Endothelial cell of umbilical vein (primary cell): Measurements from ENCODE around the gene CELA2B. TPM values are rescaled to one million over a fixed set of nuclear protein-coding genes. Genes with fewer than 3 reads are reported as not detected.

Experiments
- BruUV-seq: library from RNA; stranded (reverse); fragments of 400-500 nt; replicated peaks from 2 replicates; lab custom pipeline; 2021; lab: Mats Ljungman, UMichigan
- CTCF ChIA-PET: fragments of 300-600, 350-600 bp; sonication (Branson Sonifier 250); formaldehyde crosslinking; loops from one replicate; lab custom pipeline; 2021; ENCODE audit warnings: antibody characterized with exemption, inconsistent platforms; lab: Charles Lee
- POLR2A ChIA-PET: fragments of 300-600, 350-600 bp; sonication (Branson Sonifier 250); formaldehyde crosslinking; loops from one replicate; lab custom pipeline; 2021; ENCODE audit warnings: antibody characterized with exemption, inconsistent platforms; lab: Charles Lee
- DNase-seq: peaks from one replicate; pipeline ENCODE4 v3.0.0-alpha.2; 2011; ENCODE audit warnings: low read depth, low spot score
- FAIRE-seq: peaks from 2 replicates; lab custom pipeline; 2011; peaks lifted over from hg19 to GRCh38; lab: Jason Lieb, UNC
- H2AFZ ChIP-seq: 2 replicates; pipeline ENCODE4 v1.6.0; 2012; ENCODE audit warnings: low read depth, low read length, control low read depth, inconsistent platforms
- H3K27ac ChIP-seq: 2 replicates; pipeline ENCODE4 v1.5.1; 2011; ENCODE audit warnings: low read depth, mild to moderate bottlenecking, control low read depth, low read length, moderate library complexity; ENCODE audit not compliant: insufficient read depth
- H3K27me3 ChIP-seq, 2 experiments: 2 replicates each; pipeline versions ENCODE4 v1.6.0 to v1.6.1; 2011; ENCODE audit warnings: low read length in 2 of 2, mixed read lengths in 1 of 2; ENCODE audit not compliant: control insufficient read depth in 2 of 2, insufficient read depth in 2 of 2
- H3K36me3 ChIP-seq, 2 experiments: 2 replicates in 1 of 2; 3 replicates in 1 of 2; pipeline ENCODE4 v1.5.1; 2011; ENCODE audit warnings: low read length in 2 of 2, mild to moderate bottlenecking in 1 of 2, moderate library complexity in 1 of 2; ENCODE audit not compliant: control insufficient read depth in 2 of 2, insufficient read depth in 2 of 2; ENCODE audit errors: extremely low read depth in 1 of 2
- H3K4me1 ChIP-seq: 3 replicates; pipeline ENCODE4 v1.5.1; 2011; ENCODE audit warnings: mild to moderate bottlenecking, low read length; ENCODE audit not compliant: control insufficient read depth, insufficient read depth; ENCODE audit errors: extremely low read depth
- H3K4me2 ChIP-seq: 2 replicates; pipeline ENCODE4 v1.6.1; 2011; ENCODE audit warnings: low read length, control low read depth, mixed read lengths; ENCODE audit not compliant: insufficient read depth
- H3K4me3 ChIP-seq, 3 experiments: fragments of 200-600 bp in 1 of 3; sonication (generic), shearing (Covaris generic) in 1 of 3; replicated peaks in 1 of 3; 2 replicates each; pipeline ENCODE4 v1.5.1; 2011 to 2016; ENCODE audit warnings: control low read depth in 3 of 3, low read length in 3 of 3, mild to moderate bottlenecking in 2 of 3, inconsistent platforms in 1 of 3, low read depth in 1 of 3, moderate library complexity in 1 of 3; ENCODE audit not compliant: insufficient read depth in 1 of 3
- H3K79me2 ChIP-seq: 2 replicates; pipeline ENCODE4 v1.6.0; 2012; ENCODE audit warnings: low read length, inconsistent platforms; ENCODE audit not compliant: control insufficient read depth, insufficient read depth
- H3K9ac ChIP-seq: replicated peaks from 2 replicates; pipeline ENCODE3; 2011; ENCODE audit warnings: low read length, control low read depth; ENCODE audit not compliant: insufficient read depth; ENCODE audit errors: extremely low read depth
- H3K9me1 ChIP-seq: replicated peaks from 3 replicates; pipeline ENCODE4 v1.6.0; 2011; ENCODE audit warnings: mild to moderate bottlenecking, low read length; ENCODE audit not compliant: control insufficient read depth, insufficient read depth; ENCODE audit errors: extremely low read depth
- H3K9me3 ChIP-seq: replicated peaks from 2 replicates; pipeline ENCODE4 v1.5.1; 2012; ENCODE audit warnings: low read length, inconsistent platforms; ENCODE audit not compliant: control insufficient read depth, insufficient read depth
- H4K20me1 ChIP-seq: replicated peaks from 2 replicates; pipeline ENCODE3; 2011; ENCODE audit warnings: mild to moderate bottlenecking, low read length; ENCODE audit not compliant: control insufficient read depth, insufficient read depth; ENCODE audit errors: extremely low read depth
- EZH2 ChIP-seq: IDR thresholded peaks from 2 replicates; pipeline ENCODE4 v1.6.1; 2012; ENCODE audit warnings: borderline replicate concordance, low read depth, mild to moderate bottlenecking, moderate library complexity, low read length, inconsistent platforms; ENCODE audit not compliant: severe bottlenecking
- FOS ChIP-seq: IDR thresholded peaks from 2 replicates; pipeline ENCODE4 v1.6.1; 2011; ENCODE audit warnings: mild to moderate bottlenecking, low read length, moderate library complexity, borderline replicate concordance; ENCODE audit not compliant: insufficient read depth
- GATA2 ChIP-seq: IDR thresholded peaks from 2 replicates; pipeline ENCODE4 v1.7.0; 2011; ENCODE audit warnings: low read depth, mild to moderate bottlenecking, moderate library complexity, mixed read lengths, low read length; ENCODE audit not compliant: insufficient read length, insufficient read depth
- JUN ChIP-seq: IDR thresholded peaks from 2 replicates; pipeline ENCODE4 v1.6.1; 2011; ENCODE audit warnings: borderline replicate concordance, low read depth; ENCODE audit not compliant: insufficient read length, insufficient read depth
- MYC ChIP-seq: IDR thresholded peaks from one replicate; pipeline ENCODE4 v1.6.1; 2011; ENCODE audit warnings: mild to moderate bottlenecking, low read depth, low read length
- POLR2A ChIP-seq: IDR thresholded peaks from 2 replicates; pipeline ENCODE4 v1.6.1; 2012; ENCODE audit warnings: low read depth, mild to moderate bottlenecking, control low read depth, low read length
- POLR2AphosphoS5 ChIP-seq: IDR thresholded peaks from 2 replicates; pipeline ENCODE4 v1.6.1; 2012; ENCODE audit warnings: low read depth, mild to moderate bottlenecking, control low read depth, low read length, moderate library complexity; ENCODE audit not compliant: insufficient read depth
- dilution Hi-C: fragments of 300-500 bp; cut with MboI; formaldehyde crosslinking; loops from one replicate; pipeline ENCODE4 v1.15.0; 2019; ENCODE audit warnings: low sequenced_read_pairs; ENCODE audit not compliant: extremely low pct_ligation_motif_present
- intact Hi-C: fragments of 100-400 bp; cut with micrococcal nuclease; formaldehyde crosslinking; loops from one replicate; pipeline ENCODE4 v1.10.0; 2022
- polyA plus RNA-seq, 4 experiments: library from polyadenylated mRNA; depleted of rRNA in 3 of 4; stranded (reverse) in 3 of 4; unstranded in 1 of 4; fragments of >200 nt; gene quantifications; 2 replicates each; pipeline versions ENCODE4 v1.2.1 to v1.2.3, GENCODE V29; 2011 to 2012; ENCODE audit warnings: missing spikeins in 1 of 4
- total RNA-seq: library from RNA; stranded (reverse); gene quantifications from 2 replicates; pipeline ENCODE4 v1.2.3, GENCODE V29; 2021
- TF ChIP-seq, protein P1 (sequence below), 2 donors: IDR thresholded peaks; 1 replicate in 1 of 2; 2 replicates in 1 of 2; pipeline ENCODE4 v1.5.1; 2011; ENCODE audit warnings: low read length in 2 of 2, mild to moderate bottlenecking in 2 of 2, moderate library complexity in 2 of 2, control low read depth in 1 of 2, inconsistent platforms in 1 of 2, low read depth in 1 of 2; ENCODE audit not compliant: insufficient read depth in 1 of 2; ENCODE audit errors: extremely low read depth in 1 of 2
- TF ChIP-seq, protein P2 (sequence below): IDR thresholded peaks from 2 replicates; pipeline ENCODE4 v1.6.1; 2011; ENCODE audit not compliant: insufficient read depth, insufficient read length

The CELA2B gene
- total and polyA plus RNA-seq, 2 donors (not counting 3 experiments of a cell fraction or from before 2014, with no cell fraction given): not detected

DNA sequence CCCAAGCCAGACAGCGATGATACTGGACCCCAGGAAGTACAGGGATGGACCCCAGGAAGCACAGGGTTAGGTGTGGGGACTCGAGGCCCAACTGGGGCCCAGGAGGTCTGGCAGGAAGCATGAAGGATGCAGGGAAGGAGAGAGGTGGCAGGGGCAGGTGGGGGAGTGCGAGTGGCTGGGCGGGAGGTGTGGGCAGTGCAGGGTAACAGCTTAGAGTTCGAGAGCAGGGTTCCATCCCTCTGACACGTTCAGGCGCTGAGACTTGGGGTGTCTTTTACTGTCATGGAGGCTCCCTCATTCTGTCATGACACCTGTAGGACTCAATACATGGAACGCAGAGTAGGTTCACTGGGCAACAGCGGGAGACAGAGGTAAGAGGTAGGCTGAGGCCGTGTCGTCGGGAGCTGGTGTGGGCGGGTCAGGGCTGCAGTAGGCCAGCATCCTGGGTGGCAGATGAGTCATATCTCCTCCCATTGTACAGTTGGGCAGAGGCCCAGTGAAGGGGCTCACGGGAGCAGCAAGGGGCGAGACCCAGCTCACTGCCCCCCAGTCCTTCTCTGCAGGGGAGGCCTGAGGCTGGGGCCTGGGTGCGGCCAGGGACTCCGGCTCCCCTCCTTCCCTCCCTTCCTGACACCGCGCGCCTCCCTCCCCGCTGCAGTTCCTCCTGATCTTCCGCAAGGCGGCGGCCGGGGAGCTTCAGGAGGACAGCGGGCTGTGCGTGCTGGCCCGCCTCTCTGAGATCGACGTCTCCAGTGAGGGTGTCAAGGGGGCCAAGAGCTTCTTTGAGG, 49.2 kb upstream of the CELA2B start:
- no peaks in the 10 kb centered on the region for H4K20me1 ChIP-seq
- TF ChIP-seq EZH2 (no peak), GATA2 (no peak), MYC (no peak), JUN (no peak), POLR2A (no peak), FOS (no peak), POLR2AphosphoS5 (no peak)
- TF ChIP-seq, protein P1, sequence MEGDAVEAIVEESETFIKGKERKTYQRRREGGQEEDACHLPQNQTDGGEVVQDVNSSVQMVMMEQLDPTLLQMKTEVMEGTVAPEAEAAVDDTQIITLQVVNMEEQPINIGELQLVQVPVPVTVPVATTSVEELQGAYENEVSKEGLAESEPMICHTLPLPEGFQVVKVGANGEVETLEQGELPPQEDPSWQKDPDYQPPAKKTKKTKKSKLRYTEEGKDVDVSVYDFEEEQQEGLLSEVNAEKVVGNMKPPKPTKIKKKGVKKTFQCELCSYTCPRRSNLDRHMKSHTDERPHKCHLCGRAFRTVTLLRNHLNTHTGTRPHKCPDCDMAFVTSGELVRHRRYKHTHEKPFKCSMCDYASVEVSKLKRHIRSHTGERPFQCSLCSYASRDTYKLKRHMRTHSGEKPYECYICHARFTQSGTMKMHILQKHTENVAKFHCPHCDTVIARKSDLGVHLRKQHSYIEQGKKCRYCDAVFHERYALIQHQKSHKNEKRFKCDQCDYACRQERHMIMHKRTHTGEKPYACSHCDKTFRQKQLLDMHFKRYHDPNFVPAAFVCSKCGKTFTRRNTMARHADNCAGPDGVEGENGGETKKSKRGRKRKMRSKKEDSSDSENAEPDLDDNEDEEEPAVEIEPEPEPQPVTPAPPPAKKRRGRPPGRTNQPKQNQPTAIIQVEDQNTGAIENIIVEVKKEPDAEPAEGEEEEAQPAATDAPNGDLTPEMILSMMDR (IDR thresholded peaks at IDR 0.05; ENCODE audit: extremely low read depth in 1 of 2, insufficient read depth in 1 of 2, low read depth in 1 of 2, low read length in 2 of 2): no peak
- TF ChIP-seq, protein P2, sequence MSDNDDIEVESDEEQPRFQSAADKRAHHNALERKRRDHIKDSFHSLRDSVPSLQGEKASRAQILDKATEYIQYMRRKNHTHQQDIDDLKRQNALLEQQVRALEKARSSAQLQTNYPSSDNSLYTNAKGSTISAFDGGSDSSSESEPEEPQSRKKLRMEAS: no peak
- no peak overlapping the region for H2AFZ ChIP-seq
- no peaks in the 10 kb centered on the region for H3K27me3 ChIP-seq
- no peaks in the 10 kb centered on the region for H3K4me1 ChIP-seq
- dilution Hi-C loops: no loop called here
- ChIA-PET POLR2A (no interaction called here), CTCF (interaction anchor here (1.3 to 13.1 kb wide), 3 partner anchors 14 to 103 kb away, joined by 6 to 332 read pairs (median 6); no protein-coding TSS in a partner anchor)
- intact Hi-C loops: no loop called here
- peaks cover 9 to 18% of the 10 kb centered on the region in 2 experiments for H3K36me3 ChIP-seq
- H3K4me3 ChIP-seq: no peak overlapping the region
- H3K9me1 ChIP-seq: no peaks in the 10 kb centered on the region
- BruUV-seq: no TSS peak
- H3K4me2 ChIP-seq: no peak overlapping the region
- no peak for DNase-seq
- no peaks in the 10 kb centered on the region for H3K9me3 ChIP-seq
- no peak overlapping the region for H3K27ac ChIP-seq
- H3K79me2 ChIP-seq: peaks cover 28% of the 10 kb centered on the region
- H3K9ac ChIP-seq: no peak overlapping the region
- FAIRE-seq: no peak
